ENCODE results near the gene KRT34.

The KRT34 gene

DNA sequence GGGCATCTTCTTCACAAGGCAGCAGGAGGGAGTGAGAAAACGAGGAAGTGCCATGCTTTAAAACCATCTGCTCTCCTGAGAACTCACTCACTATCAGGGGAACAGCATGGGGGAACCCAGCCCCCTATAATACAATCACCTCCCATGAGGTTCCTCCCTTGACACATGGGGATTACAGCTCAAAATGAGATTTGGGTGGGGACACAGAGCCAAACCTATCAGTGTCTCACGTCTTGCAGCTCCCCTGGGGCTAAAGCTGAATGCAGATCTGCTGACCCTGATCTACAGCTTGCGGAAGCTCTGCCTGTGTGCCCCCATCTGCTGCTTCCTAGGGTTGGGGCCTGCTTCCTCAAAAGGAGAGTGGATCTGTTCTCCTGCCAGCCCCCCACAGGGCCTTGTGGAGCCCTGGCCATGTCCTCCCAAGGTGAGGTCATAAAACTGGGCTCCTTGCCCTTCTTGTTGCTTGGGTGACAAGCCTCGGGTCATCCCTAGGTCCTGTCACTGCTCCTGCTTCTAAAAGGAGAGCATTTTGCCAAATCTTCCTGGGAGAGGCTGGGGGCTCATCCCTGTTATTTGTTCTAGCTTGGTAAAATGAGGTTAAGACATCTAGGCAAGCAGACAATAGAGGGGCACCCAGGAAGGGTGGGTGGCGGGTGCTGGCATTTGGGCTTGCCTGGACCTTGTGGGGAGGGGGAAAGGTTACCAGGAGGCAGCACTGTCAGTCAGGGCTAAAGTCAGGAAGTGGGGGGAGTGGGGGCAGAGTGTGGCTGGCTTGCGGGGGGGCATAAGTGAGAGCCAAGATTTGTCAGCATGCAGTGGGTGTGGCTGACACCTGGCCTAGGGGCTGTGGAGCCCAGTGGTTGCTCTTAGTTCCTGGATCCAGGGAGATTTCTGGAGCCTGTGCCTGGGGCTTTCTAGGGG lies 47.5 kb downstream of the KRT34 start:
- CTCF ChIA-PET = interaction anchor here (1.5 to 8.2 kb wide), 2 partner anchors 16 to 214 kb away, joined by 3 to 90 read pairs; partner anchors contain the start of gene KRTAP17-1
- POLR2A ChIA-PET = no interaction called here
- no peak overlapping the region for H3K4me3 ChIP-seq (ENCODE audit: low read depth, low read length)
- no peak for DNase-seq (ENCODE audit: low read depth, low spot score)
- TF ChIP-seq, protein P1, sequence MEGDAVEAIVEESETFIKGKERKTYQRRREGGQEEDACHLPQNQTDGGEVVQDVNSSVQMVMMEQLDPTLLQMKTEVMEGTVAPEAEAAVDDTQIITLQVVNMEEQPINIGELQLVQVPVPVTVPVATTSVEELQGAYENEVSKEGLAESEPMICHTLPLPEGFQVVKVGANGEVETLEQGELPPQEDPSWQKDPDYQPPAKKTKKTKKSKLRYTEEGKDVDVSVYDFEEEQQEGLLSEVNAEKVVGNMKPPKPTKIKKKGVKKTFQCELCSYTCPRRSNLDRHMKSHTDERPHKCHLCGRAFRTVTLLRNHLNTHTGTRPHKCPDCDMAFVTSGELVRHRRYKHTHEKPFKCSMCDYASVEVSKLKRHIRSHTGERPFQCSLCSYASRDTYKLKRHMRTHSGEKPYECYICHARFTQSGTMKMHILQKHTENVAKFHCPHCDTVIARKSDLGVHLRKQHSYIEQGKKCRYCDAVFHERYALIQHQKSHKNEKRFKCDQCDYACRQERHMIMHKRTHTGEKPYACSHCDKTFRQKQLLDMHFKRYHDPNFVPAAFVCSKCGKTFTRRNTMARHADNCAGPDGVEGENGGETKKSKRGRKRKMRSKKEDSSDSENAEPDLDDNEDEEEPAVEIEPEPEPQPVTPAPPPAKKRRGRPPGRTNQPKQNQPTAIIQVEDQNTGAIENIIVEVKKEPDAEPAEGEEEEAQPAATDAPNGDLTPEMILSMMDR (IDR thresholded peaks at IDR 0.05; ENCODE audit: insufficient read depth, low read length, missing control alignments) = no peak

DNA sequence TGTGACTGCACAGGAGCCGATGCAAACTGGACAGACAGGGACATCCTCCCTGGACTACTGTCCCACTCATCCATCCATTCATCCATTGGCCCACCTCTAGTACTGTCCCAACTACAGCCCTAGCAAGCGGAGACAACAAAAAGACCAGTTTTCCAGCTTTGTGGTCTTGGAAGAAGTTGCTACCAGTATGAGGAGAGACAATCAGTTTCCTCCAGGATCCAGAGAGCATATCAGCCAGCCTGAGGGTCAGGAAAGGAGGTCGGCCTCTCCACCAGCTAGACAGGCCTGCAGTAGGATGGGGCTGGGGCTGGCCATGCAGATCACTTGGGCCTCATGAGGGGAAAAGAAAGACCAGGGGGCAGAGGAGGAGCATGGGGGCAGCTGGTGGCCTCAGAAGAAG lies 48.3 kb downstream of the KRT34 start:
- H3K4me3 ChIP-seq (ENCODE audit: low read depth, low read length) = no peak overlapping the region
- ChIA-PET POLR2A (no interaction called here), CTCF (interaction anchor here (1.2 to 8.2 kb wide), 2 partner anchors 15 to 424 kb away, joined by 3 to 90 read pairs; partner anchors contain the start of gene KRTAP17-1)
- TF ChIP-seq, protein P1 (IDR thresholded peaks at IDR 0.05; ENCODE audit: insufficient read depth, low read length, missing control alignments) = no peak
- no peak for DNase-seq (ENCODE audit: low read depth, low spot score)

DNA sequence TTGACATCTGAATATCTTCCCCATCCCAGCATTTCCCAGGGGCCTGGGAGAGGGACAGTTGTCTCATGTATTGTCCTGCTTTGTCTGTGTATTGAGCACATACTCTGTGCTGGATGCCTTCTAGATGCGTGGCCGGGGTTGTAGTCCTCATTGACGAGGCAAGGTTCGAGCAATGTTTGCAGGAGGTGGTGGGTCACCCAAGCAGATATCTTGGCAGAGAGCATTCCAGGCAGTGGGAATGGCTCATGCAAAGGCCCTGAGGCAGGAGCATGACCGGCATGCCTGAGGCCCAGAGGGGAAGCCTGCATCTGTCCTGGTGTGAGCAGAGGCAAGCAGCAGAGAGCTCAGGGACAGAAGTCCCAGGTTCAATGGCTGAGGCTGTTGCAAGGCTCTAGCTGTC lies 49.0 kb downstream of the KRT34 start:
- ChIA-PET POLR2A (no interaction called here), CTCF (interaction anchor here (1.2 to 8.2 kb wide), 3 partner anchors 14 to 423 kb away, joined by 3 to 90 read pairs (median 3); partner anchors contain the start of gene KRTAP17-1)
- H3K4me3 ChIP-seq (ENCODE audit: low read depth, low read length) = no peak overlapping the region
- no peak for DNase-seq (ENCODE audit: low read depth, low spot score)
- TF ChIP-seq, protein P1 (IDR thresholded peaks at IDR 0.05; ENCODE audit: insufficient read depth, low read length, missing control alignments) = no peak

DNA sequence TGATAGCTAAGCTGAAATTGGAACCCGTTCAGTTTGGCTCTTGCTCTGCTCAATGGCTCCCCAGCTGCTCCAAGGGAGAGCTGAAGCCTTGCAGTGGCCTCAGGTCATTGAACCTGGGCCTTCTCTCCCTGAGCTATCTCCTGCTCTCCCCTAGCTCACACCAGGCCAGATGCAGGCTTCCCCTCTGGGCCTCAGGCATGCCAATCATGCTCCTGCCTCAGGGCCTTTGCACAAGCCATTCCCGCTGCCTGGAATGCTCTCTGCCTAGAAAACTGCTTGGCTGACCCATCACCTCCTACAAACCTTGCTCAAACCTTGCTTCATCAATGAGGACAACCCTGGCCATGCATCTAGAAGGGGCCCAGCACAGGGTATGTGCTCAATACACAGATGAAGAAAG lies 49.9 kb downstream of the KRT34 start:
- ChIA-PET POLR2A (interaction anchor here (0.9 kb wide), 1 partner anchor 18 kb away, joined by 3 read pairs; no protein-coding TSS in a partner anchor), CTCF (interaction anchor here (1.1 to 8.2 kb wide), 7 partner anchors 8 to 475 kb away, joined by 3 to 90 read pairs (median 10); partner anchors contain the start of gene KRTAP17-1)
- no peak overlapping the region for H3K4me3 ChIP-seq (ENCODE audit: low read depth, low read length)
- TF ChIP-seq, protein P1 (IDR thresholded peaks at IDR 0.05; ENCODE audit: insufficient read depth, low read length, missing control alignments) = no peak
- DNase-seq (ENCODE audit: low read depth, low spot score) = no peak

DNA sequence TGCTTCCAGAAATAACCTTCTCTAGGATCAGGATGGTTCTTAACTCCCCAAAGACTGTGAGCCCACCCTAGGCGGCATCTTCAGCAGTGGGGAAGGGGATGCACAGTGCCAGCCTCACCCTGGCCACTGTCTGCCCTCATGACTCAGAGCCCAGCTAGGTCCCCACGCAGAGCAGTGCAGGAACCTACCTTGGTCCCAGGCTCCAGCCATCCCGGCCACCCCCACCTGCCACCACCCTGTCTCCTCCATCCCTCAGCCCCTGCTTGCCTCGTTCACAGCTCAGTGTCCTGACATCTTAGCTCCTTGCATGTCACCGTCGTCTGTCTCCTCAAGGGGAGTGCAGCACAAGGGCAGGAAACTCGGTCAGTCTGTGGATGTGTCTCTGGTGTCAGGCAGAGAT lies 50.5 kb downstream of the KRT34 start:
- TF ChIP-seq, protein P1 (IDR thresholded peaks at IDR 0.05; ENCODE audit: insufficient read depth, low read length, missing control alignments) = no peak
- POLR2A ChIA-PET = interaction anchor here (0.9 kb wide), 1 partner anchor 18 kb away, joined by 3 read pairs; no protein-coding TSS in a partner anchor
- no peak for DNase-seq (ENCODE audit: low read depth, low spot score)
- H3K4me3 ChIP-seq (ENCODE audit: low read depth, low read length) = no peak overlapping the region
- CTCF ChIA-PET = interaction anchor here (1.1 to 8.2 kb wide), 7 partner anchors 8 to 474 kb away, joined by 3 to 90 read pairs (median 10); partner anchors contain the start of gene KRTAP17-1

All from AG04449 (cell line).